Endodermal cell (in vitro differentiated cells): ENCODE data around the gene FBLIM1. TPM values are rescaled to one million over a fixed set of nuclear protein-coding genes. Genes with fewer than 3 reads are reported as not detected.

Experiments used
- DNase-seq: peaks from one replicate; pipeline ENCODE4 v3.0.0-alpha.2; 2017
- H3K27ac ChIP-seq: 2 replicates; pipeline ENCODE4 v1.5.1; 2013; ENCODE audit warnings: mild to moderate bottlenecking, low read depth, low read length, moderate library complexity
- H3K27me3 ChIP-seq: 2 replicates; pipeline ENCODE4 v1.6.1; 2013; ENCODE audit warnings: mild to moderate bottlenecking, low read length, moderate library complexity; ENCODE audit not compliant: insufficient read depth, control insufficient read depth, poor library complexity, severe bottlenecking
- H3K36me3 ChIP-seq: 2 replicates; pipeline ENCODE4 v1.7.0; 2013; ENCODE audit warnings: mild to moderate bottlenecking, low read length, moderate library complexity; ENCODE audit not compliant: control insufficient read depth, insufficient read depth
- H3K4me1 ChIP-seq: one replicate; pipeline ENCODE4 v1.7.0; 2013; ENCODE audit warnings: low read length; ENCODE audit not compliant: control insufficient read depth, insufficient read depth
- H3K4me3 ChIP-seq: 2 replicates; pipeline ENCODE4 v1.5.1; 2013; ENCODE audit warnings: mild to moderate bottlenecking, low read length, moderate library complexity
- H3K9ac ChIP-seq: 2 replicates; pipeline ENCODE4 v1.6.1; 2013; ENCODE audit warnings: mild to moderate bottlenecking, low read length, moderate library complexity; ENCODE audit not compliant: poor library complexity, severe bottlenecking; ENCODE audit errors: extremely low read depth
- H3K9me3 ChIP-seq: 2 replicates; pipeline ENCODE4 v1.6.1; 2013; ENCODE audit warnings: mild to moderate bottlenecking, low read length, moderate library complexity; ENCODE audit not compliant: control insufficient read depth
- H3K27ac Mint-ChIP-seq: 2 replicates; pipeline ENCODE4 v1.8.0; 2020; ENCODE audit warnings: mixed read lengths
- H3K27me3 Mint-ChIP-seq: 2 replicates; pipeline ENCODE4 v1.8.0; 2021; ENCODE audit warnings: mild to moderate bottlenecking, mixed read lengths; ENCODE audit not compliant: insufficient read depth
- H3K36me3 Mint-ChIP-seq: 2 replicates; pipeline ENCODE4 v1.8.0; 2020; ENCODE audit warnings: low read depth, mixed read lengths
- H3K4me1 Mint-ChIP-seq: 2 replicates; pipeline ENCODE4 v1.8.0; 2020; ENCODE audit warnings: mixed read lengths
- H3K4me3 Mint-ChIP-seq: 2 replicates; pipeline ENCODE4 v1.8.0; 2020; ENCODE audit warnings: mild to moderate bottlenecking, moderate library complexity, mixed read lengths
- H3K9me3 Mint-ChIP-seq: 2 replicates; pipeline ENCODE4 v1.8.0; 2020; ENCODE audit warnings: mild to moderate bottlenecking, mixed read lengths
- CTCF ChIP-seq: fragments of 200-600 bp; sonication (generic); conservative IDR thresholded peaks from 2 replicates; pipeline ENCODE4 v1.5.0; 2021; ENCODE audit warnings: antibody characterized with exemption, mild to moderate bottlenecking
- WGBS, 2 experiments: methylation state at CpG; one replicate each; pipeline versions ENCODE4 v1.1.5 to v1.1.7; 2013; ENCODE audit warnings: missing lambda C conversion rate in 2 of 2, mixed read lengths in 1 of 2; ENCODE audit not compliant: insufficient coverage in 1 of 2, insufficient read length in 1 of 2; 5-methylcytosine and 5-hydroxymethylcytosine counted together
- total RNA-seq, 2 donors: library from RNA; stranded (reverse); fragmentation: NEBNext Ultra II Directional in 1 of 2; extraction: Animal tissue kit (Norgen Biotek cat#: 25700) in 1 of 2; gene quantifications; 2 replicates in 1 of 2; 3 replicates in 1 of 2; pipeline ENCODE4 v1.2.1, GENCODE V29; 2021

FBLIM1 gene
- total RNA-seq, 2 donors from 2014 or later = 58.4 to 60.6 TPM

- TF ChIP-seq CTCF = no peak
- Mint-ChIP-seq H3K27me3 (no peaks in the 10 kb centered on the region), H3K4me1 (no peaks in the 10 kb centered on the region), H3K4me3 (no peak overlapping the region), H3K27ac (peak overlapping the region; percentile 74), H3K9me3 (no peaks in the 10 kb centered on the region), H3K36me3 (peaks cover 65% of the 10 kb centered on the region)
- H3K27me3 ChIP-seq = no peaks in the 10 kb centered on the region
- WGBS, 2 experiments = 92 to 93% methylated on average over 4 to 6 of the region's 6 CpGs
- H3K36me3 ChIP-seq = peaks cover 81% of the 10 kb centered on the region
- no peak for DNase-seq
- no peaks in the 10 kb centered on the region for H3K4me1 ChIP-seq
- no peak overlapping the region for H3K4me3 ChIP-seq
- H3K9ac ChIP-seq = no peak overlapping the region
- no peak overlapping the region for H3K27ac ChIP-seq
- H3K9me3 ChIP-seq = no peaks in the 10 kb centered on the region
Observed at GRCh38 chr1:15771836-15772515, 13.4 kb downstream of the FBLIM1 start.

- Histone ChIP-seq H3K27ac (no peak overlapping the region), H3K4me3 (no peak overlapping the region), H3K4me1 (no peaks in the 10 kb centered on the region), H3K27me3 (no peaks in the 10 kb centered on the region), H3K9ac (no peak overlapping the region), H3K9me3 (no peaks in the 10 kb centered on the region), H3K36me3 (peaks cover 86% of the 10 kb centered on the region)
- TF ChIP-seq CTCF = no peak
- DNase-seq = no peak
- H3K27ac Mint-ChIP-seq = no peak overlapping the region
- 97% methylated on average over 2 of the region's 2 CpGs; no CpG with 5 or more reads in 1 of the 2 experiments for WGBS, 2 experiments
- no peaks in the 10 kb centered on the region for H3K9me3 Mint-ChIP-seq
- peaks cover 73% of the 10 kb centered on the region for H3K36me3 Mint-ChIP-seq
- peaks cover 3% of the 10 kb centered on the region for H3K4me1 Mint-ChIP-seq
- H3K27me3 Mint-ChIP-seq = no peaks in the 10 kb centered on the region
- no peak overlapping the region for H3K4me3 Mint-ChIP-seq
Observed at GRCh38 chr1:15775706-15776105, 17.1 kb downstream of the FBLIM1 start.

- no peak for DNase-seq
- WGBS, 2 experiments = 98% methylated on average over 5 of the region's 7 CpGs; no CpG with 5 or more reads in 1 of the 2 experiments
- H3K27me3 Mint-ChIP-seq = no peaks in the 10 kb centered on the region
- Histone ChIP-seq H3K4me3 (no peak overlapping the region), H3K9me3 (no peaks in the 10 kb centered on the region), H3K4me1 (no peaks in the 10 kb centered on the region), H3K9ac (no peak overlapping the region), H3K27me3 (no peaks in the 10 kb centered on the region), H3K27ac (no peak overlapping the region), H3K36me3 (peaks cover 87% of the 10 kb centered on the region)
- no peak for TF ChIP-seq CTCF
- H3K36me3 Mint-ChIP-seq = peaks cover 73% of the 10 kb centered on the region
- H3K9me3 Mint-ChIP-seq = peaks cover 2% of the 10 kb centered on the region
- H3K27ac Mint-ChIP-seq = no peak overlapping the region
- no peak overlapping the region for H3K4me3 Mint-ChIP-seq
- H3K4me1 Mint-ChIP-seq = peaks cover 3% of the 10 kb centered on the region
Observed at GRCh38 chr1:15777909-15778707, 19.5 kb downstream of the FBLIM1 start.
